Loucy (cell line): ENCODE data around the gene AGBL5.

Source experiments
- H2AFZ ChIP-seq: fragments of 200-600 bp; sonication (generic); 2 replicates; pipeline ENCODE4 v1.6.0; 2016; ENCODE audit warnings: antibody characterized with exemption, mild to moderate bottlenecking, low read length, moderate library complexity
- H3F3A ChIP-seq: fragments of 200-600 bp; 2 replicates; pipeline ENCODE4 v1.6.0; 2016; ENCODE audit warnings: antibody characterized with exemption, low read depth, mild to moderate bottlenecking
- H3K27me3 ChIP-seq: fragments of 200-600 bp; sonication (generic); 2 replicates; pipeline ENCODE4 v1.6.1; 2014; ENCODE audit warnings: low read length, mild to moderate bottlenecking; ENCODE audit not compliant: insufficient read depth, poor library complexity, severe bottlenecking
- H3K36me3 ChIP-seq: fragments of 200-600 bp; sonication (generic); 2 replicates; pipeline ENCODE4 v1.6.1; 2016; ENCODE audit warnings: low read length; ENCODE audit not compliant: insufficient read depth
- H3K4me1 ChIP-seq: fragments of 200-600 bp; sonication (generic); 2 replicates; pipeline ENCODE4 v1.5.1; 2014; ENCODE audit warnings: low read length, mild to moderate bottlenecking; ENCODE audit not compliant: insufficient read depth, poor library complexity, severe bottlenecking
- H3K4me2 ChIP-seq: fragments of 200-600 bp; sonication (generic); 2 replicates; pipeline ENCODE4 v1.6.0; 2014; ENCODE audit warnings: antibody characterized with exemption, low read length, low read depth, mild to moderate bottlenecking; ENCODE audit not compliant: poor library complexity, severe bottlenecking
- H3K4me3 ChIP-seq: fragments of 200-600 bp; sonication (generic); 2 replicates; pipeline ENCODE4 v1.5.1; 2014; ENCODE audit warnings: low read length, mild to moderate bottlenecking, mixed read lengths; ENCODE audit not compliant: poor library complexity, severe bottlenecking
- H3K79me2 ChIP-seq: fragments of 200-600 bp; sonication (generic); 2 replicates; pipeline ENCODE4 v1.6.1; 2014; ENCODE audit warnings: low read length; ENCODE audit not compliant: insufficient read depth
- H3K9ac ChIP-seq: fragments of 200-600 bp; sonication (generic); 2 replicates; pipeline ENCODE4 v1.6.0; 2014; ENCODE audit warnings: mild to moderate bottlenecking, low read depth, low read length, moderate library complexity; ENCODE audit not compliant: poor library complexity, severe bottlenecking
- H3K9me2 ChIP-seq: fragments of 200-600 bp; sonication (generic); replicated peaks from 2 replicates; pipeline ENCODE4 v1.6.1; 2016; ENCODE audit warnings: low read depth, low read length, mixed read lengths
- H3K9me3 ChIP-seq: fragments of 200-600 bp; sonication (generic); 2 replicates; pipeline ENCODE4 v1.6.1; 2014; ENCODE audit warnings: mild to moderate bottlenecking, antibody characterized with exemption, low read length, low read depth; ENCODE audit not compliant: insufficient read depth
- H4K20me1 ChIP-seq: fragments of 200-600 bp; sonication (generic); 2 replicates; pipeline ENCODE4 v1.6.0; 2014; ENCODE audit warnings: antibody characterized with exemption, low read length, mild to moderate bottlenecking; ENCODE audit not compliant: insufficient read depth, poor library complexity, severe bottlenecking
- CTCF ChIP-seq: fragments of 200-600 bp; sonication (generic); conservative IDR thresholded peaks from 2 replicates; pipeline ENCODE4 v1.5.1; 2014; ENCODE audit warnings: mild to moderate bottlenecking, antibody characterized with exemption, low read length
- EZH2phosphoT487 ChIP-seq: fragments of 200-600 bp; IDR thresholded peaks from 2 replicates; pipeline ENCODE4 v1.6.1; 2018; ENCODE audit warnings: antibody characterized with exemption, mild to moderate bottlenecking, moderate library complexity, borderline replicate concordance

Gene AGBL5

DNA sequence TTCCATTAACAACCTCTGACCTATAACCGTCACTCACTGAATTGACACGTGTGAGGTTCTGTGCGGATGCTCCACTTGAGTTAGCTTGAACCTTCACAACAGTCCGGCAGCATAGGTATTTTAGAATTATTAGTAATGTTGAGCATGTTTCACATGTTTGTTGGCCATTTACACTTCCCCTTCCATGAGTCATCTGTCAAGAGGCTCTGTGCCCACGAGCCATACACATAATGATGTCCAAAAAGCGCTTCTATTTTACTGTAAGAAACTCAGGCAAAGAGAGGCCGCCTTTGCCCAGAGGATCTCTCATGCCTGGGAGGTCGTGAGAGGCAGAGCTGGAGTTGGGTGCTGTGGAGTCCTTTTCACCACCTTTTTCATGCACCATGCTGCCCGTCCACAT is 47.6 kb upstream of the AGBL5 start:
- Histone ChIP-seq H3K27me3 (no peaks in the 10 kb centered on the region), H3K9me2 (no peaks in the 10 kb centered on the region), H4K20me1 (no peaks in the 10 kb centered on the region), H3K9me3 (no peaks in the 10 kb centered on the region), H3K9ac (no peak overlapping the region), H3K4me3 (no peak overlapping the region), H2AFZ (no peak overlapping the region), H3K36me3 (no peaks in the 10 kb centered on the region), H3F3A (no peaks in the 10 kb centered on the region), H3K79me2 (no peaks in the 10 kb centered on the region), H3K4me2 (no peak overlapping the region), H3K4me1 (no peaks in the 10 kb centered on the region)
- TF ChIP-seq EZH2phosphoT487, result no peak
- no peak for TF ChIP-seq CTCF

DNA sequence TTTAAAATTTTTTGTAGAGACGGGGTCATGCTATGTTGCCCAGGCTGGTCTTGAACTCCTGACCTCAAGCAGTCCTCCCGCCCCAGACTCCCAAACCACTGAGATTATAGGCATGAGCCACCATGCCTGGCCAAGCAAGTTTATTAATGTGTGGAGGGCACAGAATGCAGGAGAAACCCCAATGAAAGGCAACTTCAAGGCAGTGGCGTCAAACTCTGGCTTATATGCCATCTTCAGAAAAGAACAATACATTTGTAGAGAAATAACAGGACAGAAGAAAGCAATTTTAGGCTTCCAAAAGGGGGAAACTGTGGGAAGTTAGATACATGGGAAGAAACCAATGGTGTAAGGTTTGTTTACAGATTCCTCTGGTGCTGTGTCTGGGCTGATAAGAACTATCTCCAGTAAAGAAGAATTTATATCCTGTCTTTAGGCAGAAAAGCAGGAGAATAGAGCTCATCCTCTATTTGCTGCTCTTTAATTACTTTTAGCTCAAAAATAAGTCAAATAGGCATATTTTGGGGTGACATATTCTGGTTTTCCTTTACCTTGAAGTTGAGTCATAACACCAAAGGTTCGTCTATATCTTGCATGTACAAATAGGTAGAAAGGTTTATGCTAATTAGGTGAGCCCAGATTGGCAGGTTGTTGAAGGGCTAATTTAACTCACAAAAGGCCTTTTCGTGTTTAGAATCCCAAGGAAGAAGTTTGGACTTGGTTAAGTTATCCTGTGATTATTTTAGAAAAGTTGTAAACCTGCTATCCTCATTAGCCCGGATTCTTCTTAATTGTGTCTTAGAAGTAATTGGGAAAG is 44.7 kb upstream of the AGBL5 start:
- H3K9me3 ChIP-seq, result no peaks in the 10 kb centered on the region
- H4K20me1 ChIP-seq, result no peaks in the 10 kb centered on the region
- no peaks in the 10 kb centered on the region for H3F3A ChIP-seq
- H3K9ac ChIP-seq, result no peak overlapping the region
- H3K4me1 ChIP-seq, result no peaks in the 10 kb centered on the region
- no peak overlapping the region for H3K4me2 ChIP-seq
- TF ChIP-seq CTCF (no peak), EZH2phosphoT487 (no peak)
- H3K36me3 ChIP-seq, result no peaks in the 10 kb centered on the region
- no peaks in the 10 kb centered on the region for H3K27me3 ChIP-seq
- no peak overlapping the region for H2AFZ ChIP-seq
- no peak overlapping the region for H3K4me3 ChIP-seq
- H3K79me2 ChIP-seq, result no peaks in the 10 kb centered on the region
- no peaks in the 10 kb centered on the region for H3K9me2 ChIP-seq

DNA sequence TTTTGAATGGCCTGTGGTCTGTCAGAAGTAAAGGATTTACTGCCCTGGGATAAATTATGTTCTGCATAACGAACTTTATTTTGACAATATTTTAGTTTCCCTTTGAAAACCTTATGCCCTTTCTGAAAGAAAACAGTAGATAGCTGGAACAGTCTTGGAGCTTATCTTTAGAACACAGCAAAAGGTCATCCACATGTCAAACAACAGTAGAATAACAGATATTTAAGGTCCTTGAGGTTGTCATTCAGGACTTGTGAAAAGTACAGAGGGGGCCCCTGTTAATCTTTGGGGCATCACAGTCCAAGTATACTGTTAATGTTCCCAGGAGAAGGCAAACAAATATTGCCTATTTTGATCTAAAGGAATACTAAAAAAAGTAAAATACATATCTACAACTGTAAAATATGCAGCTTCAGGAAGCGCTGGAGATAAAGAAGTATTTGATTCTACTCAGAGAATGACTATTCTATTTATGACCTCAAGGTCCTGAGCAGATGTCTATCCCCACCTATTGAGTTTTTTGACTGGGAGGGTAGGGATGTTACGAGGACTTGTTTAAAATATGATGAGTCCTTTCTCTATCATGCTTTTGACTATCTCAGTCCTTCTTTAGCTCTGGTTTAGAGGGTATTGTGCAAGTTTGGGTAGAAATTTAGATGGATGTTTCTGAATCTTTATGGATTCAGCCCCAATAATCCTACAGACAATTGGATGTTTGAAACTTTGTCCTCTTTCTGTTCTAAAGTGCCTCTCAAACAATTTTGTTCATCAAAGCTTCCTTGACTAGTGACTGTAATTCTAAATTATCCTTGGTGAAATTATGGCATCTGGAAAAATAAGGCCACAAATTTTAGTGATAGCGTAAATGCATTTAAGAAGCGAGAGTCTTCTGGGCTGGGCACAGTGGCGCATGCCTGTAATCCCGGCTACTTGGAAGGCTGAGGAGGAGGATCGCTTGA is 43.8 kb upstream of the AGBL5 start:
- Histone ChIP-seq H4K20me1 (no peaks in the 10 kb centered on the region), H3K9ac (no peak overlapping the region), H3K4me3 (no peak overlapping the region), H3K27me3 (no peaks in the 10 kb centered on the region), H3K9me2 (no peaks in the 10 kb centered on the region), H3K4me2 (no peak overlapping the region), H3K36me3 (no peaks in the 10 kb centered on the region), H3K79me2 (no peaks in the 10 kb centered on the region), H3K4me1 (no peaks in the 10 kb centered on the region), H3F3A (no peaks in the 10 kb centered on the region), H2AFZ (no peak overlapping the region), H3K9me3 (no peaks in the 10 kb centered on the region)
- TF ChIP-seq EZH2phosphoT487 (no peak), CTCF (no peak)
